ENCODE measurements around the gene TRIM33. TPM values are rescaled to one million over a fixed set of nuclear protein-coding genes. Genes with fewer than 3 reads are reported as not detected.

Gene TRIM33
- total and polyA plus RNA-seq, 10 of the 15 experiments (the other 5 are each of a cell fraction or from before 2014, with no cell fraction given), result 9.0 to 40.3 (median 22.0) TPM

DNA sequence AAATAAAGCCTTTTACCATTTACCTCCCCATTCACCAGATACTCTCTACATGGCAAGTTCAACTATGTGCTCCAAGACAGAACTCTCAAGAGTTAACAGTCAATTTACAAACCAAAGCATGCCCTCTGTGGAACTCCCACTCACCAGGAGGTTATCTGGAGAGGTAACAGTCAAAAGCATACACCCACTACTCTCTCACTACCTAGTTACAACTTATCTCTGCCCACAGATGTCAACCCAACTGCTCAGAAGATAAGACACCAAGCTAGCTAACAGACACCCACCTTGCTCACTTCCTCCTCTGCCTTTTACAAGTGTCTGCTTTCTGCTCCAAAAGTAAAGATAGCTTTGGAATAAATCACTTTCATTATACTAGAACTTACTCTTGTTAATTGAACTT, 131.0 kb downstream of the TRIM33 start:
- H3K27me3 ChIP-seq (replicated peaks in 1 of 2; ENCODE audit: control insufficient read depth in 2 of 2, insufficient read depth in 2 of 2, low read length in 1 of 2), result no peaks in the 10 kb centered on the region
- H3K9ac ChIP-seq (ENCODE audit: control insufficient read depth, insufficient read depth, low read length), result no peak overlapping the region
- ChIA-PET SMC1A (ENCODE audit: uncharacterized antibody, unreplicated experiment) (interaction anchor here (0.6 to 1.1 kb wide), 2 partner anchors 33 to 229 kb away, joined by 3 to 4 read pairs; no protein-coding TSS in a partner anchor), RAD21 (ENCODE audit: unreplicated experiment) (no interaction called here), CTCF (interaction anchor here (0.6 to 1.9 kb wide), 2 partner anchors 33 to 667 kb away, joined by 3 to 4 read pairs; no protein-coding TSS in a partner anchor), POLR2A (no interaction called here)
- no peaks in the 10 kb centered on the region for H3K4me1 ChIP-seq (ENCODE audit: control insufficient read depth, insufficient read depth, low read length)
- TF ChIP-seq MYC (IDR thresholded peaks at IDR 0.05; ENCODE audit: insufficient read depth, insufficient read length, insufficient replicate concordance, low read length, severe bottlenecking) (no peak), PAX5 (IDR thresholded peaks at IDR 0.05; ENCODE audit: borderline replicate concordance, low read depth, low read length) (no peak), RFX5 (IDR thresholded peaks at IDR 0.05; ENCODE audit: low read depth, low read length) (no peak), RUNX3 (IDR thresholded peaks at IDR 0.05; ENCODE audit: low read length) (no peak), NR2C2 (IDR thresholded peaks at IDR 0.05; ENCODE audit: borderline replicate concordance, control insufficient read depth, insufficient read length, low read depth) (no peak), ZNF207 (IDR thresholded peaks at IDR 0.05; ENCODE audit: borderline replicate concordance) (no peak), NRF1 (conservative IDR thresholded peaks at IDR 0.05; ENCODE audit: low read depth, low read length) (no peak), POLR2AphosphoS5 (IDR thresholded peaks at IDR 0.05; ENCODE audit: low read length) (no peak)
- TF ChIP-seq, protein P1, sequence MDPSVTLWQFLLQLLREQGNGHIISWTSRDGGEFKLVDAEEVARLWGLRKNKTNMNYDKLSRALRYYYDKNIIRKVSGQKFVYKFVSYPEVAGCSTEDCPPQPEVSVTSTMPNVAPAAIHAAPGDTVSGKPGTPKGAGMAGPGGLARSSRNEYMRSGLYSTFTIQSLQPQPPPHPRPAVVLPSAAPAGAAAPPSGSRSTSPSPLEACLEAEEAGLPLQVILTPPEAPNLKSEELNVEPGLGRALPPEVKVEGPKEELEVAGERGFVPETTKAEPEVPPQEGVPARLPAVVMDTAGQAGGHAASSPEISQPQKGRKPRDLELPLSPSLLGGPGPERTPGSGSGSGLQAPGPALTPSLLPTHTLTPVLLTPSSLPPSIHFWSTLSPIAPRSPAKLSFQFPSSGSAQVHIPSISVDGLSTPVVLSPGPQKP (IDR thresholded peaks at IDR 0.05; ENCODE audit: low read depth, low read length), result no peak
- H3K4me3 ChIP-seq, result no peak overlapping the region
- no peaks in the 10 kb centered on the region for H3K79me2 ChIP-seq (ENCODE audit: control insufficient read depth, insufficient read depth, low read length)
- no peak overlapping the region for H3K27ac ChIP-seq (ENCODE audit: control insufficient read depth, insufficient read depth)
- no peaks in the 10 kb centered on the region for H3K9me3 ChIP-seq (replicated peaks; ENCODE audit: control insufficient read depth, insufficient read depth, low read length)
- H2AFZ ChIP-seq (ENCODE audit: control insufficient read depth, low read depth, low read length), result no peak overlapping the region
- ATAC-seq, result no peak
- intact Hi-C loops (cut with micrococcal nuclease; ENCODE audit: unreplicated experiment) (no loop called here), in situ Hi-C loops (cut with MboI) (no loop called here)
- no peak for DNase-seq (ENCODE audit: low read depth, low spot score)
- BruUV-seq (replicated peaks), result no TSS peak
- no peaks in the 10 kb centered on the region for H3K36me3 ChIP-seq (ENCODE audit: control insufficient read depth in 2 of 2, insufficient read depth in 2 of 2, low read length in 1 of 2)
- no peak overlapping the region for H3K4me2 ChIP-seq (ENCODE audit: control insufficient read depth, insufficient read depth)
- no peak for FAIRE-seq
- H4K20me1 ChIP-seq (ENCODE audit: control insufficient read depth, insufficient read depth), result no peaks in the 10 kb centered on the region
